HepG2 (cell line): ENCODE results near the gene EPHB4. TPM values are rescaled to one million over a fixed set of nuclear protein-coding genes. Genes with fewer than 3 reads are reported as not detected.

Source experiments
- ATF5 ChIP-seq: sonication (generic); formaldehyde crosslinking; IDR thresholded peaks from 2 replicates; pipeline ENCODE4 v1.4.0; 2020; ENCODE audit warnings: mild to moderate bottlenecking, low read depth, missing genetic modification reagents
- CREM ChIP-seq, 2 experiments: sonication (generic) in 1 of 2; formaldehyde crosslinking in 1 of 2; IDR thresholded peaks; 2 replicates each; pipeline versions ENCODE4 v1.4.0 to v1.6.1; 2016 to 2020; ENCODE audit warnings: antibody characterized with exemption in 1 of 2, mild to moderate bottlenecking in 1 of 2, missing genetic modification reagents in 1 of 2
- GABPB1 ChIP-seq: IDR thresholded peaks from 2 replicates; pipeline ENCODE4 v1.6.1; 2016; ENCODE audit warnings: mild to moderate bottlenecking, missing genetic modification reagents, moderate library complexity, missing compliant biosample characterization
- HHEX ChIP-seq: IDR thresholded peaks from 2 replicates; pipeline ENCODE4 v1.6.1; 2016; ENCODE audit warnings: control low read depth
- HIC2 ChIP-seq: sonication (generic); formaldehyde crosslinking; IDR thresholded peaks from 2 replicates; pipeline ENCODE4 v1.9.0; 2022; ENCODE audit warnings: low read depth, missing genetic modification reagents
- HNRNPH1 ChIP-seq: fragments of 200-400 bp; formaldehyde crosslinking; optimal IDR thresholded peaks from 2 replicates; pipeline ENCODE3; 2017; ENCODE audit warnings: mild to moderate bottlenecking, low read depth, low read length
- JDP2 ChIP-seq: sonication (generic); formaldehyde crosslinking; IDR thresholded peaks from 2 replicates; pipeline ENCODE4 v1.8.1; 2022; ENCODE audit warnings: missing genetic modification reagents, borderline replicate concordance
- MYC ChIP-seq: sonication (generic); formaldehyde crosslinking; IDR thresholded peaks from 2 replicates; pipeline ENCODE4 v1.9.0; 2021; ENCODE audit warnings: missing genetic modification reagents, borderline replicate concordance
- NONO ChIP-seq, 2 experiments: fragments of 450-650 bp in 1 of 2; sonication (generic) in 1 of 2; formaldehyde crosslinking in 1 of 2; IDR thresholded peaks in 1 of 2; conservative IDR thresholded peaks in 1 of 2; 2 replicates each; pipeline versions ENCODE4 v1.6.1 to v1.8.0; 2017 to 2022; ENCODE audit warnings: mild to moderate bottlenecking in 1 of 2, missing genetic modification reagents in 1 of 2, moderate library complexity in 1 of 2
- PATZ1 ChIP-seq: sonication (generic); formaldehyde crosslinking; IDR thresholded peaks from 2 replicates; pipeline ENCODE4 v1.4.0; 2020; ENCODE audit warnings: missing genetic modification reagents
- PBX2 ChIP-seq: IDR thresholded peaks from 2 replicates; pipeline ENCODE4 v1.6.1; 2016; ENCODE audit warnings: control low read depth
- SRSF9 ChIP-seq: fragments of 200-400 bp; formaldehyde crosslinking; IDR thresholded peaks from 2 replicates; pipeline ENCODE4 v1.6.1; 2018; ENCODE audit warnings: borderline replicate concordance, mild to moderate bottlenecking, low read depth, low read length; ENCODE audit not compliant: insufficient read depth, poor library complexity, severe bottlenecking
- TCF7 ChIP-seq: sonication (generic); IDR thresholded peaks from 2 replicates; pipeline ENCODE4 v1.6.1; 2016; ENCODE audit warnings: antibody characterized with exemption, low read depth
- THAP7 ChIP-seq: sonication (generic); formaldehyde crosslinking; IDR thresholded peaks from 2 replicates; pipeline ENCODE4 v1.8.1; 2023; ENCODE audit warnings: mild to moderate bottlenecking, missing genetic modification reagents
- TOPORS ChIP-seq: sonication (generic); formaldehyde crosslinking; IDR thresholded peaks from 2 replicates; pipeline ENCODE4 v1.8.0; 2023; ENCODE audit warnings: mild to moderate bottlenecking, missing genetic modification reagents
- ZC3H13 ChIP-seq: sonication (generic); formaldehyde crosslinking; IDR thresholded peaks from 2 replicates; pipeline ENCODE4 v1.8.1; 2023; ENCODE audit warnings: mild to moderate bottlenecking, missing genetic modification reagents, moderate library complexity
- ZNF333 ChIP-seq: sonication (generic); formaldehyde crosslinking; IDR thresholded peaks from 2 replicates; pipeline ENCODE4 v1.4.0; 2020; ENCODE audit warnings: mild to moderate bottlenecking, missing genetic modification reagents, borderline replicate concordance
- ZNF543 ChIP-seq: sonication (generic); formaldehyde crosslinking; IDR thresholded peaks from 2 replicates; pipeline ENCODE4 v1.4.0; 2020; ENCODE audit warnings: mild to moderate bottlenecking, missing genetic modification reagents
- polyA plus RNA-seq, 8 experiments: library from polyadenylated mRNA; depleted of rRNA in 3 of 8; stranded (reverse) in 7 of 8; unstranded in 1 of 8; fragments of >200 nt; fragmentation: Illumina TruSeq in 4 of 8; extraction: Trizol in 4 of 8; gene quantifications; 2 replicates each; pipeline versions ENCODE4 v1.2.1 to v1.2.3, GENCODE V29; 2011 to 2016; ENCODE audit warnings: low read depth in 4 of 8, missing spikeins in 1 of 8, mixed read lengths in 1 of 8; ENCODE audit not compliant: insufficient read depth in 1 of 8
- total RNA-seq, 5 experiments: library from RNA; depleted of rRNA; stranded (reverse); fragments of >200 nt; fragmentation: Illumina TruSeq; extraction: Trizol; gene quantifications; 2 replicates each; pipeline ENCODE4 v1.2.3, GENCODE V29; 2016; ENCODE audit warnings: low read depth in 1 of 5

Gene EPHB4
- total and polyA plus RNA-seq, 2 of the 13 experiments (the other 11 are each of a cell fraction or from before 2014, with no cell fraction given) = 61.4 to 69.6 TPM

- TF ChIP-seq ZNF333 (CRISPR knock-in tag) (no peak), THAP7 (CRISPR knock-in tag) (0 out of 2 replicates have a peak, but pooled peaks have one; percentile 32), MYC (CRISPR knock-in tag) (no peak), TCF7 (no peak), HHEX (no peak), GABPB1 (CRISPR knock-in tag) (no peak; the same call in 1 of the 2 replicates), SRSF9 (no peak), CREM (IDR thresholded peaks at IDR 0.05) (no peak), CREM (CRISPR knock-in tag; IDR thresholded peaks at IDR 0.05) (no peak), JDP2 (CRISPR knock-in tag) (no peak), ATF5 (CRISPR knock-in tag) (no peak), NONO (IDR thresholded peaks at IDR 0.05) (no peak), NONO (CRISPR knock-in tag; conservative IDR thresholded peaks at IDR 0.05) (no peak), HNRNPH1 (no peak), TOPORS (CRISPR knock-in tag) (no peak), ZC3H13 (CRISPR knock-in tag) (no peak), ZNF543 (no peak), PATZ1 (CRISPR knock-in tag) (0 out of 2 replicates have a peak, but pooled peaks have one; percentile 27), HIC2 (CRISPR knock-in tag) (0 out of 2 replicates have a peak, but pooled peaks have one; percentile 24), PBX2 (CRISPR knock-in tag) (no peak)
Observed at GRCh38 chr7:100835903-100836811, 8.8 kb upstream of the EPHB4 start (continued).
